ACC112 (cell line): ENCODE data around the gene UVRAG.

Source experiments
- H2AFZ ChIP-seq: fragments of 200-600 bp; sonication (generic); one replicate; pipeline ENCODE4 v1.6.0; 2017; ENCODE audit warnings: antibody characterized with exemption, low read length; ENCODE audit not compliant: unreplicated experiment
- H3K27ac ChIP-seq: fragments of 200-600 bp; sonication (generic); 2 replicates; pipeline ENCODE4 v1.5.1; 2014; ENCODE audit warnings: low read depth, mild to moderate bottlenecking, antibody characterized with exemption, low read length, moderate library complexity
- H3K27me3 ChIP-seq: fragments of 200-600 bp; sonication (generic); 2 replicates; pipeline ENCODE4 v1.6.1; 2014; ENCODE audit warnings: mild to moderate bottlenecking, antibody characterized with exemption, low read length, moderate library complexity, mixed read lengths; ENCODE audit not compliant: insufficient read depth
- H3K36me3 ChIP-seq: fragments of 200-600 bp; sonication (generic); 2 replicates; pipeline ENCODE4 v1.6.1; 2016; ENCODE audit warnings: mild to moderate bottlenecking, antibody characterized with exemption, low read length, moderate library complexity, mixed read lengths; ENCODE audit not compliant: insufficient read depth
- H3K4me1 ChIP-seq: fragments of 200-600 bp; sonication (generic); one replicate; pipeline ENCODE4 v1.6.1; 2016; ENCODE audit warnings: low read length, mixed read lengths; ENCODE audit not compliant: insufficient read depth, unreplicated experiment, control insufficient read depth
- H3K4me3 ChIP-seq: fragments of 200-600 bp; sonication (generic); 2 replicates; pipeline ENCODE4 v1.5.1; 2014; ENCODE audit warnings: mild to moderate bottlenecking, low read depth, low read length
- H3K79me2 ChIP-seq: fragments of 200-600 bp; sonication (generic); one replicate; pipeline ENCODE4 v1.6.0; 2016; ENCODE audit warnings: low read length; ENCODE audit not compliant: control insufficient read depth, unreplicated experiment, insufficient read depth

Gene UVRAG

DNA sequence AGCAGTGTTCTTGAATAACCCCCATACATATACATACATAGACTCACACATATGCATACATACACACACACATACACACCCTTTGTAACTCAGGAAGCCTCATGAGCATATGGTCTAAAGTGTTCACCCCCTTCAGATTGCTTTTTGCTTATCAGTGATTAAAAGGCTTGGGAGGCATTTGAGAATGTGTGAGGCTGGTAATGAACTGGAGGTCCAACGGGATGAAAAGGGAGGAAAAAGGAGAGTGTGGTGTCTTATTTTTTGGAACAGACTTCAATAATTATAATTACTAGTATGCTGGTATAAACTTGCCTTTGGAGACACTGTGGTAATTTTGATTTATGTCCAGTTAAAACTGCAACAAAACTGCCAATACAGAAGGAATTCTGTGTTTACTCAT is 124.5 kb downstream of the UVRAG start:
- Histone ChIP-seq H3K4me1 (peaks cover 40% of the 10 kb centered on the region), H2AFZ (no peak overlapping the region), H3K27me3 (no peaks in the 10 kb centered on the region), H3K79me2 (peaks cover 20% of the 10 kb centered on the region), H3K4me3 (no peak overlapping the region), H3K36me3 (no peaks in the 10 kb centered on the region), H3K27ac (no peak overlapping the region)

DNA sequence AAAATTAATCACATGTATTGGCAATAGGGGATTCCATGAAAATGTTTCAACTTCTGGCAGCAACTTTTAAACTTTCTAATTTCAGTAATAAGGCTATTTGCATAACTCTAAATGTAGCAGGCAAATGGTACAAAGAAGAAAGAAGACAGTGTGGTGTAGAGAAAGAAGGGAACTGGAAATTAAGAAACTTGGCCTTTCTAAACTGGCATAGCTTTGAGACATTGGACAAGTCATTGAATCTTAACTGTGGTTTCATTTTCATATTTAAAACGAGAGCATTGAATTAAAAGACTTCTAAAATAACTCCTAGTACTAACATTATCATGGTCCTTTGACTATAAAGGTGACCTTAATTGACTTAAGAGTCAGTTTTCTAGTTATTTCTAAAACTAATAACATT is 125.0 kb downstream of the UVRAG start:
- Histone ChIP-seq H3K27ac (no peak overlapping the region), H3K79me2 (peaks cover 20% of the 10 kb centered on the region), H3K4me1 (peaks cover 40% of the 10 kb centered on the region), H3K27me3 (no peaks in the 10 kb centered on the region), H2AFZ (no peak overlapping the region), H3K36me3 (no peaks in the 10 kb centered on the region), H3K4me3 (no peak overlapping the region)

DNA sequence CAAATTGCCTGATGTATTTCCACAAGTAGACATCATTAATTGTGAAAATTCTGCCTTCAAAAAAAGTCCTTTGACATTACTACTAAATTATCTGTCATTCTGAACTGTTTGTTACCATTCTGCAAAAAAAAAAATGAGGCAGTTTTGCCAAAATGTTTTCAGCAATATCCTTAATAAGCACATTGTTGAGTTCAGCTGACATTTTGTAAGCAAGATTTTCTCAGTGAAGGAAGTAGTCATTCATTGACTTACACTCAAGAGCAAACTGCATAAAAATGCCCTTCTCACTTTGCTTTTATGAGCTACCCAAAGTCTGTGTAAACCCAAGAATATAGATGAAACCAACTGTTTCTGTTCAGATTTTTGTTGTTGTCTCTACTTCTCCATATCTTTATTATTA is 125.9 kb downstream of the UVRAG start:
- Histone ChIP-seq H3K79me2 (peaks cover 20% of the 10 kb centered on the region), H2AFZ (no peak overlapping the region), H3K4me3 (no peak overlapping the region), H3K4me1 (peaks cover 43% of the 10 kb centered on the region), H3K27ac (no peak overlapping the region), H3K36me3 (no peaks in the 10 kb centered on the region), H3K27me3 (no peaks in the 10 kb centered on the region)

DNA sequence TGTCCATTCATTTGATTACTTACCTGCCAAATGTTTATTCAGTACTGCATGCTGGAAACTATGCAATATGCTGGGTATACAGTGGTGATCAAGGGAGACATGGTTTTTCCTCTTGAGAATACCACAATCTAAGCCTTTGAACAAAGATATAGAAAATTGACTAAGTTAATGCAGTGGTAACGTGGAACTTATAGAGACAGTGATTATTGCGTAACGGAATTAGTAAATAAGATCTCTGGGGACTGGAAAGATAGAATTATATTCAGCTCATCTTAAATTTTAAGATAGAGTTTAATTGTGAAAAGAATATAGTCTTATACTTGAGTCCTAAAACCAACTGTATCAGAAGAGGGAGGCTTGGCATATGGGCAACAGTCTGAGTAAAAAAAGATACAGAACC is 129.5 kb downstream of the UVRAG start:
- no peak overlapping the region for H2AFZ ChIP-seq
- peaks cover 20% of the 10 kb centered on the region for H3K4me1 ChIP-seq
- H3K27me3 ChIP-seq, result no peaks in the 10 kb centered on the region
- H3K27ac ChIP-seq, result no peak overlapping the region
- no peak overlapping the region for H3K4me3 ChIP-seq
- H3K36me3 ChIP-seq, result no peaks in the 10 kb centered on the region
- peaks cover 11% of the 10 kb centered on the region for H3K79me2 ChIP-seq

DNA sequence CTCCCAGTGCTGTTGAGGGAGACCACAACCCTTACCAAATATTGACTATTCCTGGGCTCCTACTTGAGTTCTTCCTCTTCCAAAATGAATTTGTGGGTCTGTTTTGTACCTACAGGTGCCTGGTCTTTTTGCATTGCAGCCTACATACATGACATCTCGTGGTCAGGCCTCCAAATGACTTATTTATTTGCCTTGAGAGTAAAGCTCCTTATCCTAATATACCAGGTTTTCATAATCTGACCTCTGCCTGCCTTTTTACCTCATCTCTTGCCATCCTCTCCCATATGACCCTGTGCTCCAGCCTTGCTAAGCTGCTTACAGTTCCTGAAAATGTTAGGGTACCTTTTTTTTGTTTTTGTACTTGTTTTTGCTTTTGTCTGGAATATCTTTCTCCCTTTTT is 130.4 kb downstream of the UVRAG start:
- H3K27me3 ChIP-seq, result no peaks in the 10 kb centered on the region
- peaks cover 15% of the 10 kb centered on the region for H3K4me1 ChIP-seq
- H3K27ac ChIP-seq, result no peak overlapping the region
- no peak overlapping the region for H2AFZ ChIP-seq
- H3K4me3 ChIP-seq, result no peak overlapping the region
- peaks cover 10% of the 10 kb centered on the region for H3K79me2 ChIP-seq
- H3K36me3 ChIP-seq, result no peaks in the 10 kb centered on the region

DNA sequence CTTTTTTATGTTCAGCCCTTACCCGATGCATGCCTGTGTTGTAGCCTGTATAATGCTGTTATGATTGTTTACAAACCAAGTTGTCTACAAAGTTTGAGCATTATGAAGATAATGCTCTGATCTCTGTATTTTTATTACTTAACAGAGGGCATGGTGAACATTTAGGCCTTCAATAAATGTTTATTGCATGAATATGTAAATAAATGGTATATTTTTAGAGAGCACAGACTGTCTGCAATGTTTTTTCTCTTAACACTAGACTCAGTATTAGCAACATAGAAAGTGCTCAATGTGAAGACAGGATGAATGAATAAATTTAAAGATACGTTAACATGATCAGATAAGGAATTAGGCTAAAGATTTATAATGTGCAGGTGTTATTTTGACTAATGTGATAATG is 130.9 kb downstream of the UVRAG start:
- Histone ChIP-seq H3K27me3 (no peaks in the 10 kb centered on the region), H3K4me1 (peaks cover 15% of the 10 kb centered on the region), H3K4me3 (no peak overlapping the region), H3K36me3 (no peaks in the 10 kb centered on the region), H3K27ac (no peak overlapping the region), H2AFZ (no peak overlapping the region), H3K79me2 (peaks cover 11% of the 10 kb centered on the region)

DNA sequence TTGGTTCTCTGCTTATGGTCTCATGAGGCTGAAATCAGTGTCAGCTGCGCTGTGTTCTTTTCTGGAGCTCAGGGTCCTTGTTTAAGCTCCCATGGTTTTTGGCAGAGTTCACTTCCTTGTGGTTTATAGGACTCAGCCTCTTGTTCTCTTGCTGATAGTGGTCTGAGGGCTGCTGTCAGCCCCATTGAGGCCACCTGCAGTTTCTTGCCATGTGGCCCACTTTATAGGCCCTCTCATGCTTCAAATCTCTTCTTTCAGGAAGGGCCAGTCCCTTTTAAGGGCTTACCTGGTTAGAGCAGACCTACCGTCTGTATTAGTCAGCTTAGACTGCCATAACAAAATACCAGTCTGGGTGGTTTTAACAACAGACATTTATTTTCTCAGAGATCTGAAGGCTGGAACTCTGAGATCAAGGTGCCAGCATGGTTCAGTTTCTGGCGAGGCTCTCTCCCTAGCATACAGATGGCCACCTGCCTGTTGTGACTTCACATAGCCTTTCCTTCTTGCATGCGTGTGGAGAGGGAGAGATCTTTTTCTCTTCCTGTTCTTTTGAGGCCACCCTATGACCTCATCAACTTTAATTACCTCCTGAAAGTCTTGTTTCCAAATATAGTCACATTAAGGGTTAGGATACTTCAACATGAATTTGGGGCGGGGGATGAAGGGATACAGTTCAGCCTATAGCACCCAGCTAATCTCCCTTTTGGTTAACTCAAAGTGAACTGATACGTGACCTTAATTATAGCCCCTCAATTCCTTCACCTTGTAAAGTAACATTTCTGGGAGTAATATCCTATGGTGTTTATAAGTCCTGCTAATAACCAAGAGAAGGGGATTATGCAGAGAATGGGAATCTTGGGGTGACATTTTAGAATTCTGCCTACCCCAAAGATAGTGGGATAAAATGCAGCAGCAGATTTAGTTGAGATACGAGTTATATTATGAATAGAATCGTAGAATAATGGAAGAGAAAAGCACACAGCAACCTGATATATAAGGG is 131.8 kb downstream of the UVRAG start:
- H3K27ac ChIP-seq, result no peak overlapping the region
- H3K4me1 ChIP-seq, result peaks cover 15% of the 10 kb centered on the region
- H3K27me3 ChIP-seq, result no peaks in the 10 kb centered on the region
- peaks cover 11% of the 10 kb centered on the region for H3K79me2 ChIP-seq
- no peak overlapping the region for H3K4me3 ChIP-seq
- H3K36me3 ChIP-seq, result no peaks in the 10 kb centered on the region
- no peak overlapping the region for H2AFZ ChIP-seq

DNA sequence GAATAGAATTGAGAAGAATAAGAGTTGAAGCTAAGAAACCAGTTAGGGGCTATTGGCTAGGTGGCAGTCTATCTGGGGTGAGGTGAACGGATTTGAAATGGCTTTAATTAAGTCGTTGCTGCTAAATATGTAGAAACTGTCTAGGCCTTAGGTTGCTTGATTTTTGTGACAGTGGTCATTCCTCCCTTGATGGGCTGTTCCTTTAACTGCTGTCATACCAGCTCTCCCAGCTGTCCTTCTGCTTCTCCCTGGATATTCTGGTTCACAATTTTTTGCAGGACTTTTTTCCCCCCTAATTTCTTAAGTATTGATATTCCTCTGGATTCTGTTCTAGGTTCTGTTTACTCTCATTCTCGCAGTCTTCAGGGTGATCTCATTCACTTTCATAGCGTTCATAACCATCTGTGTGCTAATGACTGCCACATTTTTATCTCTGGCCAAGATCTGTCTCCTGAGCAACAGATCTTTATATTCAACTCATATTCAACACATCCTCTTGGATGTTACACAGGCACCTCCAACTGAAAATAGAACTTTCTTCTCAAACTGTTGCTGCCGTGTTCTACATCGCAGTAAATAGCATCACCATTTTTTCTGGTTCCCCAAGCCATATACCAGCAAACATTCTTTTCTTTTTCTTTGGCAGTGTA is 134.1 kb downstream of the UVRAG start:
- Histone ChIP-seq H3K4me3 (no peak overlapping the region), H3K27ac (no peak overlapping the region), H3K4me1 (peaks cover 22% of the 10 kb centered on the region), H3K27me3 (no peaks in the 10 kb centered on the region), H3K36me3 (no peaks in the 10 kb centered on the region), H2AFZ (no peak overlapping the region), H3K79me2 (peaks cover 6% of the 10 kb centered on the region)

DNA sequence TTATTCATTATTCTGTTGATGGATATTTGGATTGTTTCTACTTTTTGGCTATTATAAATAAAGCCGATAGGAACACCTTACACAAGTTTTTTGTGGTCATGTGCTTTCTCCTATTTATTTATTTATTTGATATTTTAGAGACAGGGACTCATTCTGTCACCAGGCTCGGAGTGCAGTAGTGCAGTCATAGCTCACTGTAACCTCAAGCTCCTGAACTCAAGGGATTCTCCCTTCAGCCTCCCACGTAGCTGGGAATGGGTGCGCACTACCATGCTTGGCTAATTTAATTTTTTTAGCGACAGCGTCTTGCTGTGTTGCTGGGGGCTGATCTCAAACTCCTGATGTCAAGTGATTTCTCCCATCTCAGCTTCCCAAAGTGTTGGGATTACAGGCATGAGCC is 135.1 kb downstream of the UVRAG start:
- H3K36me3 ChIP-seq, result no peaks in the 10 kb centered on the region
- peaks cover 30% of the 10 kb centered on the region for H3K4me1 ChIP-seq
- peaks cover 10% of the 10 kb centered on the region for H3K79me2 ChIP-seq
- H3K4me3 ChIP-seq, result no peak overlapping the region
- H3K27ac ChIP-seq, result no peak overlapping the region
- no peak overlapping the region for H2AFZ ChIP-seq
- H3K27me3 ChIP-seq, result no peaks in the 10 kb centered on the region

DNA sequence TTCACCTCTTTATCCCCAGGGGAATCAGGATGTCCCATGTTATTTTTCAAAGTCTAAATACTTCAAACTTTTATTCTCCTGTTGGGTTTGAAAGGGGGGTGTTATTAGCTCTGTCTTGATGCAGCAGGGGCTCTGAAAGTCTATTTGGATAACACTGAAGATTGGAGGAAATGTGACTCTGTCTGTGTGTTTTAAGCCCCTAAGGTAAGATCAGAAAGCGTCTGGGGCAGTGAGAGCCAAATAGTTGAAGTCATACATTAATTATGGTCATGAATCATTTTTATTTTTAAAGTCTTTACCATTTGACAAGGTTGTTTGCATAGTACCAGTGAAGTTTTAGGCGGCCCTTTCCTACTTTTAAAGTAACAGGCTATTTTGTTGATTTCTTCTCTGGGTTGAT is 139.0 kb downstream of the UVRAG start:
- Histone ChIP-seq H2AFZ (no peak overlapping the region), H3K27me3 (no peaks in the 10 kb centered on the region), H3K79me2 (peaks cover 10% of the 10 kb centered on the region), H3K27ac (no peak overlapping the region), H3K4me3 (no peak overlapping the region), H3K4me1 (peaks cover 15% of the 10 kb centered on the region), H3K36me3 (no peaks in the 10 kb centered on the region)

DNA sequence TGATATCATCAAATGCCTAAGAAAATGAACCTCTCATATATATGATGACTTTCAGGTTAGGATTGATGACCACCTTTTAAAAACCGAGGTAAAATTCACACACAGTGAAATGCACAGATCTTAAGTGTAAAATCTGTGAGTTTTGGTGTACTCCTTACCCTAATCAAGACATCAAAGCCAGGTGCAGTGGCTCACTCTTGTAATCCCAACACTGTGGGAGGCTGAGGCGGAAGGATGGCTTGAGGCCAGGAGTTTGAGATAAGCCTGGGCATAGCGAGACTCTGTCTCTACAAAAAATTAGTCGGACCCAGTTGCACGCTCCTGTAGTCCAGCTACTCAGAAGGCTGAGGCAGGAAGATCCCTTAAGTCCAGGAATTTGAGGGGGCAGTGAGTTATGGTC is 140.4 kb downstream of the UVRAG start:
- no peaks in the 10 kb centered on the region for H3K36me3 ChIP-seq
- no peaks in the 10 kb centered on the region for H3K27me3 ChIP-seq
- H3K4me1 ChIP-seq, result peaks cover 15% of the 10 kb centered on the region
- no peak overlapping the region for H2AFZ ChIP-seq
- H3K79me2 ChIP-seq, result peaks cover 9% of the 10 kb centered on the region
- H3K4me3 ChIP-seq, result no peak overlapping the region
- H3K27ac ChIP-seq, result no peak overlapping the region
